ENCODE data around the gene C19orf25.

- TF ChIP-seq CTCF (IDR thresholded peaks at IDR 0.05) (no peak), POLR2A (IDR thresholded peaks at IDR 0.05) (no peak)
These were observed 6.6 kb downstream of the C19orf25 start for GRCh38 chr19:1472231-1473084.
